Heart left ventricle (tissue), 13 donors: Measurements from ENCODE around the gene GCNT4.

Source experiments
- CTCF ChIP-seq, 12 donors: fragments of 200-600 bp; sonication (generic) in 4 of 12; IDR thresholded peaks; one replicate each; pipeline versions ENCODE4 v1.5.0 to v1.8.0; 2018 to 2022; ENCODE audit warnings: antibody characterized with exemption in 12 of 12, mild to moderate bottlenecking in 5 of 12
- POLR2A ChIP-seq, 2 donors: fragments of 450-650 bp; IDR thresholded peaks; one replicate each; pipeline ENCODE4 v1.6.1; 2017; ENCODE audit warnings: antibody characterized with exemption in 2 of 2, mild to moderate bottlenecking in 2 of 2, moderate library complexity in 2 of 2
- donor health status: ischemic (EF 13 %, LVEDD 7.1; RV severe dilation, severe dysfunction).
- donor health status: DM: no; HTN: yes; CAD: no.
- donor health status: DM: no; HTN: no; CAD: no.
- donor health status: ischemic (EF 25% LVEDD 6.9; RV normal size, moderate dysfunction).
- donor health status: ischemic (EF 25% LVEDD 5.7; RV mildly dilated, moderate dysfunction).
- donor health status: ischemic (EF 35%, LVEDD 5.7; RV mildly dilated, moderate dysfunction).
- donor health status: nonischemic (EF 11% LVEDD 7.7; RV severe dilation, severe dysfunction).
- donor health status: DM: yes; HTN: yes; CAD: no.
- donor health status: PGD.
- donor health status: ischemic (EF 29% LVEDD 5.4; RV normal size, mild dysfunction).
- donor health status: nonischemic (EF 23%, LVEDD 6.1; RV moderate dilation, normal function).

- TF ChIP-seq CTCF (IDR thresholded peaks at IDR 0.05) (no peak), POLR2A (IDR thresholded peaks at IDR 0.05) (no peak)
Measured at GRCh38 chr5:75043633-75044264, 8.6 kb downstream of the GCNT4 start.
